Measurements from ENCODE around the gene HMCN2.

- TF ChIP-seq CTCF (IDR thresholded peaks at IDR 0.05) (no peak), POLR2A (IDR thresholded peaks at IDR 0.05) (no peak)
Measured at GRCh38 chr9:130462685-130463540, 197.4 kb downstream of the HMCN2 start.
